ENCODE measurements around the gene MYL4.
"Not testable (repeated sequence)": the region's sequence is repeated elsewhere in the genome, so short reads cannot be mapped to it uniquely, and the experiment has no call there.

MYL4 gene

GRCh38 chr17:47208744-47209488 lies at the start of gene MYL4:
Gene MYL4 (plus strand): TSS chr17:47209348. CDS start chr17:47209423, 75 bp downstream.
- DNase-seq = no peak

- no peak for DNase-seq
Measured at GRCh38 chr17:47162013-47162622, 47.0 kb upstream of the MYL4 start.

GRCh38 chr17:47164263-47164662 lies 44.9 kb upstream of the MYL4 start:
- no peak for DNase-seq

- DNase-seq = no peak
Measured at GRCh38 chr17:47165137-47165536, 44.0 kb upstream of the MYL4 start.

- not testable (repeated sequence) for DNase-seq
Measured at GRCh38 chr17:47166854-47167253, 42.3 kb upstream of the MYL4 start.

- not testable (repeated sequence) for DNase-seq
Measured at GRCh38 chr17:47168896-47169295, 40.3 kb upstream of the MYL4 start.

GRCh38 chr17:47170710-47171109 lies 38.4 kb upstream of the MYL4 start:
- no peak for DNase-seq

GRCh38 chr17:47172696-47173565 lies 36.2 kb upstream of the MYL4 start:
- DNase-seq = no peak

- not testable (repeated sequence) for DNase-seq
Measured at GRCh38 chr17:47174823-47175222, 34.3 kb upstream of the MYL4 start.

- no peak for DNase-seq
Measured at GRCh38 chr17:47176389-47176826, 32.7 kb upstream of the MYL4 start.

GRCh38 chr17:47177261-47177660 lies 31.9 kb upstream of the MYL4 start:
- DNase-seq = no peak

- no peak for DNase-seq
Measured at GRCh38 chr17:47179141-47179540, 30.0 kb upstream of the MYL4 start.

GRCh38 chr17:47180337-47180736 lies 28.8 kb upstream of the MYL4 start:
- no peak for DNase-seq

GRCh38 chr17:47180988-47181387 lies 28.2 kb upstream of the MYL4 start:
- not testable (repeated sequence) for DNase-seq

GRCh38 chr17:47184681-47185080 lies 24.5 kb upstream of the MYL4 start:
- no peak for DNase-seq

GRCh38 chr17:47188271-47188875 lies 20.8 kb upstream of the MYL4 start:
- DNase-seq = no peak

GRCh38 chr17:47188876-47189731 lies 20.0 kb upstream of the MYL4 start, which contains the start of gene CDC27:
Gene CDC27 (minus strand): TSS chr17:47189295. CDS start chr17:47189172, 123 bp downstream.
- DNase-seq = peak; percentile 95

GRCh38 chr17:47189732-47190237 lies 19.4 kb upstream of the MYL4 start:
- DNase-seq = no peak

GRCh38 chr17:47190243-47190642 lies 18.9 kb upstream of the MYL4 start:
- DNase-seq = no peak

- no peak for DNase-seq
Measured at GRCh38 chr17:47190770-47191169, 18.4 kb upstream of the MYL4 start.

- no peak for DNase-seq
Measured at GRCh38 chr17:47192554-47192953, 16.6 kb upstream of the MYL4 start.
